Measurements from ENCODE around the gene PHOSPHO1.
A peak's percentile ranks its signal among the peaks of the same experiment; 100 is the strongest.

PHOSPHO1 gene

GRCh38 chr17:49218941-49219913 is 11.4 kb downstream of the PHOSPHO1 start:
- Histone ChIP-seq H3K4me3 (ENCODE audit: low read depth, low read length) (no peak overlapping the region), H3K27ac (ENCODE audit: extremely low read depth, low read depth, low read length) (no peak overlapping the region), H3K9me3 (ENCODE audit: control insufficient read depth, insufficient read depth, low read depth, low read length) (no peaks in the 10 kb centered on the region), H3K4me1 (ENCODE audit: control insufficient read depth, insufficient read depth, low read length) (no peaks in the 10 kb centered on the region; the same call in 1 of the 2 replicates), H3K36me3 (ENCODE audit: control insufficient read depth in 2 of 2, insufficient read depth in 1 of 2, low read length in 2 of 2) (no peaks in the 10 kb centered on the region)
- POLR2A ChIA-PET: no interaction called here
- CTCF ChIA-PET: interaction anchor here (0.7 to 1.5 kb wide), 2 partner anchors 7 to 18 kb away, joined by 3 to 6 read pairs; no protein-coding TSS in a partner anchor
- TF ChIP-seq EGR2 (tag by site-specific recombination; IDR thresholded peaks at IDR 0.05; ENCODE audit: low read depth) (peak; percentile 13; the same call in 1 of the 2 replicates), ZNF518A (tag by site-specific recombination; conservative IDR thresholded peaks at IDR 0.05; ENCODE audit: low read depth) (no peak), ZNF488 (tag by site-specific recombination; IDR thresholded peaks at IDR 0.05) (no peak), ZSCAN23 (tag by site-specific recombination; IDR thresholded peaks at IDR 0.05) (no peak), ZNF707 (tag by site-specific recombination; IDR thresholded peaks at IDR 0.05) (no peak)

GRCh38 chr17:49217651-49218413 is 12.8 kb downstream of the PHOSPHO1 start:
- POLR2A ChIA-PET: no interaction called here
- no peaks in the 10 kb centered on the region for H3K9me3 ChIP-seq (ENCODE audit: control insufficient read depth, insufficient read depth, low read depth, low read length)
- no peak overlapping the region for H3K27ac ChIP-seq (ENCODE audit: extremely low read depth, low read depth, low read length)
- no peaks in the 10 kb centered on the region for H3K36me3 ChIP-seq (ENCODE audit: control insufficient read depth in 2 of 2, insufficient read depth in 1 of 2, low read length in 2 of 2)
- TF ChIP-seq PRDM10 (tag by site-specific recombination; IDR thresholded peaks at IDR 0.05): peak; percentile 31; the same call in 1 of the 2 replicates
- TF ChIP-seq ZNF394 (tag by site-specific recombination; IDR thresholded peaks at IDR 0.05; ENCODE audit: borderline replicate concordance): no peak
- no peak for TF ChIP-seq ZNF211 (tag by site-specific recombination; IDR thresholded peaks at IDR 0.05; ENCODE audit: low read depth)
- H3K4me1 ChIP-seq (ENCODE audit: control insufficient read depth, insufficient read depth, low read length): no peaks in the 10 kb centered on the region
- CTCF ChIA-PET: interaction anchor here (0.6 to 1.5 kb wide), 3 partner anchors 9 to 18 kb away, joined by 3 to 6 read pairs (median 4); no protein-coding TSS in a partner anchor
- H3K4me3 ChIP-seq (ENCODE audit: low read depth, low read length): no peak overlapping the region

Measured in HEK293 (cell line).